ENCODE results near the gene HYOU1.

HYOU1 gene

DNA sequence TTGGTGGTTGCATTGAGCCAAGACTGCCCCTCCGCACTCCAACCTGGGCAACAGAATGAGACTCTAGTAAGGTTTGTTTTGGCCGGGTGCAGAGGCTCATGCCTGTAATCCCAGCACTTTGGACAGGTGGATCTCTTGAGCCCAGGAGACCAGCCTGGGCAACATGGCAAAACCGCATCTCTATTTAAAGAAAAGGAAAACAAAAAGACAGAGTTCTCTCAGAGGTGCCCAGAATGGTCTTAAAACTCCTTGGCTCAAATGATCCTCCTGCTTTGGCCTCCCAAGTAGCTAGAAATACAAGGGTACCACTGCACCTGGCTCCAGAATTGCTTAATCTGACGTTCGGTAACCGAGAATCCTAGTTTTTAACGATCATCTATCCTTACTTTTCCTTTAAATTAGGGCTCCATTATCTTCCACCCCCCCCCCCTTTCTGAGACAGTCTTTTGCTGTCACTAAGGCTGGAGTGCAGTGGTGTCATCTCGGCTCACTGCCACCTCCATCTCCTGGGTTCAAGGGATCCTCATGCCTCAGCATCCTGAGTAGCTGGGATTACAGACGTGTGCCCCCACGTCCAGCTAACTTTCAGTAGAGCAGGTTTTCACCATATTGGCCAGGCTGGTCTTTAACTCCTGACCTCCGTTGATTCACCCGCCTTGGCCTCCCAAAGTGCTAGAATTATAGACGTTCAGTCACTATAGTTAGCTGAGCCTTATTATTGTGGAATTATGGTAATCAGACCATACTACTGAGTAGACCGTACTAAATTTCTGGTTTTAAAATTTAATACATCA lies 40.6 kb downstream of the HYOU1 start:
- DNase-seq: no peak

DNA sequence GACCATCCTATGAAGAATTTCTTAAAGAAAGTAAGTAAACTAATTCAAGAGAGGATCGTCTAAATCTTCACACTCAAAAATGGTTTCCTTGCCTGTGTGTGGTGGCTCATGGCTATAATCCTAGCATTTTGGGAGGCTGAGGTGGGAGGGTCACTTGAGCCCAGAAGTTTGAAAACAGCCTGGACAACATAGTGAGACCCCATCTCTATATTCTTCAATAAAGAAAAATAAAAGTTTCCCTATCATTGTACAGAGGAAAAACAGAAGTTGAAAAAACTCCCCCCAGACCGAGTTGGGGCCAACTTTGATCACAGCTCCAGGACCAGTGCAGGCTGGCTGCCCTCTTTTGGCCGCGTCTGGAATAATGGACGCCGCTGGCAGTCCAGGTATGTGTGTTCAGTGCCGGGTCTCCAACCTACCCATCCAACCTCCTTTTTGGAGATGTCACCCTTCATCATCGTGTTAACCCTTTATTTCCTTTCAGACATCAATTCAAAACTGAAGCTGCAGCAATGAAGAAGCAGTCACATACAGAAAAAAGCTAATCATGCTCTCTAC lies 41.9 kb downstream of the HYOU1 start:
- no peak for DNase-seq

DNA sequence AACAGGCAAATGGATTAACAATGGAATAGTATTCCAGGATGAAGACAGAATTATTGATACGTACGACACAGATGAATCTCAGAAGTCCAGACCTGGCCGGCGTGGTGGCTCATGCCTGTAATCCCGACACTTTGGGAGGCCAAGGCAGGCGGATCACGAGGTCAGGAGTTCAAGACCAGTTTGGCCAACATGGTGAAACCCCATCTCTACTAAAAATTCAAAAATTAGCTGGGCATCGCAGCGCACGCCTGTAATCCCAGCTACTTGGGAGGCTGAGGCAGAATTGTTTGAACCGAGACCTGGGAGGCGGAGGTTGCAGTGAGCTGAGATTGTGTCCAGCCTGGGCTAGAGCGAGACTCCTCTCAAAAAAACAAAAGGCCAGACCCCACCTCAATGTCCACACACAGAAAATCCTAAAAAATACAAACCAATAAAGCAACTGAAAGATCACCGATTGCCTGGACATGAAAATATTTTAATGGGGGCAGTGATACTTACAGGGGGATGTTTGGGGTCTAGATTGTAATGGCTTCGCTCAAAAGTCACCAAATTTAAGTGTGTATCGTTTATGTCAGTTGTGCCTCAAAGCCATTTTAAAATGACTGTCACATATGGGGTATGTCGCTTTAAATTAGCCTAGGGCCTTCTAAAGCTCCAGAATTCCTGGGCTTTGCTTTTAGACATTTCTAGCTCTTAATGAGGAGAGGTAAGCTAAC lies 42.6 kb downstream of the HYOU1 start:
- no peak for DNase-seq

DNA sequence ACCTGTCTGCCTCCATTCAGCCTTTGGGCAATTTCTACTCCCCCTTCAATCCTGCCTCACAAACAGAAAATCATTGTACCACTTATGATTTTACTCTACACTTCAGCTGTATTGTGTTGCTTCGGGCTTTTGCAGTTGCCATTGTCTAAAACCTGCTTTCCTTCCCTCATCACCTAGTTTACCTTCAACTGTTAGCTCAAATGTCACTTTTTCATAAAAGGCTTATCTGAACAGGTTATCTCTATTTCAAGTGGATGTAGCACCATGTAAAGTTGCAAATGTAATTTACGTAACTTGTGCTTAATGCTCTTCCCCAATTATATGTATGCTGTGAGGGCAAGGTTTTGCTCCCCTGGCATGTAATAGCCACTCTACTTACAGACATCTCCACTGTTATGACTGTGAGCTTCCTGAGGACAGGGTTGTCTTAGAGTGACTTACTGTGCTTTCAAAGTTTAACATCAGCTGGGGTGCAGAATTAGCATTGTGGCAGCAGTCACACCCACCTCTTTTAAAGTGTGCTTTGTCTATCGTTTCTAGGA lies 44.3 kb downstream of the HYOU1 start:
- DNase-seq: no peak

DNA sequence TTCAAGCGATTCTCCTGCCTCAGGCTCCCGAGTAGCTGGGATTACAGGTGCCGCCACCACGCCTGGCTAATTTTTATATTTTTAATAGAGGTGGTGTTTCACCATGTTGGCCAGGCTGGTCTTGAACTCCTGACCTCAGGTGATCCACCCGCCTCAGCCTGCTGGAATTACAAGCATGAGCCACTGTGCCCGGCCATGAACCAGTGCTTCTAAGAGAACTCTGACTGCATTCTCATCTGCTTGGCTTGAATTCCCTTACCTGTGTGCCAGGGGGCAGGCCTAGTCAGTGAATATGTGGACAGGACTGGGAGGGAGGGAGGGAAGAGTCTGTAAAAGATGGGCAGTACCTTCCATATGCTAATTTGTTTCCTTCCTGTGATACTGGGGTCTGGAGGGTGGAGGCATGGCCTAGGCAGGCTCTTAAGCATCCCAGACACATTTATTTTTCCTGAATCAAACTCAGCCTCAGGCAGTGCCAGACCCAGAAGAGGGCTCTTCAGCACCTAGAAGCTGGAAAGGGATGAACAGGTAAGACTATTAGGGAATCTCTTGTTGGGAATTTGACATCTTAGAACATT lies 45.4 kb downstream of the HYOU1 start:
- DNase-seq: no peak

DNA sequence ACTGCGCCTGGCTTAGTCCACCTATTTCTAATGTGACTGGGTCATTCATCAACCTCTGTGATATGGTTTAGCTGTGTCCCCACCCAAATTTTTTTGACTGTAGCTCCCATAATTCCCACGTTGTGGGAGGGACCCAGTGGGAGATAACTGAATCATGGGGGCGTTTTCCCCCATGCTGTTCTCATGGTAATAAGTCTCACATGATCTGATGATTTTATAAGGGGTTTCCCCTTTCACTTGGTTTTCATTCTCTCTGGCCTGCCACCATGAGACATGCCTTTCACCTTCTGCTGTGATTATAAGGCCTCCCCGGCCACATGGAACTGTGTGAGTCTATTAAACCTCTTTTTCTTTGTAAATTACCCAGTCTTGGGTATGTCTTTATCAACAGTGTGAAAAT lies 50.3 kb downstream of the HYOU1 start:
- no peak for DNase-seq

DNA sequence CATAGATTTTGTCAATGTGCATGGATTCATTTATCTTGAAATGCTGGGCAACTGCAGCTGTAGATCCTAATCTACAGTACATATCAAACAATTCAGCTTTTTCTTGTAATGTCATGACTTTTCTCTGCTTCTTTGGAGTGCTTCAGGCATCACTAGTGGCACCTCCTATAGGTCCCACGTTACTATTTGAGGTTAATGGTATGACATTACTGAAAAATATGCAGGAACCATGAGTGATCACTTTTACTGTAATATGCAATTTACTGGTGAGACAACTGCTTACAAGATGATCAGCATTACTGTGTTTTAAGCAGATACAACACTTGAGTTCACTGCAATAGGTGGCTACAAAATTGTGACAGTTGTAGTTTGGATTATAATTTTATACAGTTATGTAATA lies 56.1 kb downstream of the HYOU1 start:
- no peak for DNase-seq

DNA sequence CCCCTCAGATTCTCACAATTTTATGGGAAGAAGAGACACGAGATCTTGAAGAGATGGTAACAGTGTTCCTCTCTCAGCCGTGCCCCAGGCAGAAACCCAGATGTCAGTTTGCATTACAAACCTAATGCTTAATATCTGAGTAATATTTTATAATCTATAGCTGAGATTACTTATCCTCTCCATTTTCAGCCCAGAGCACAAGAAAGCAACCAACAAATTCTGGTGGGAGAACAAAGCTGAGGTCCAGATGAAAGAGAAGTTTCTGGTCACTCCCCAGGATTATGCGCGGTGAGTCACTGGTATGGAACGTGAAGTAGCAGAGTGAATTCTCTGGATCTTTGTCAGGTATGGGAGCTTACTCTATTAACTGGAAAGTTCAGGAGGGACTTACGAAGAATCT lies 58.2 kb downstream of the HYOU1 start:
- no peak for DNase-seq

DNA sequence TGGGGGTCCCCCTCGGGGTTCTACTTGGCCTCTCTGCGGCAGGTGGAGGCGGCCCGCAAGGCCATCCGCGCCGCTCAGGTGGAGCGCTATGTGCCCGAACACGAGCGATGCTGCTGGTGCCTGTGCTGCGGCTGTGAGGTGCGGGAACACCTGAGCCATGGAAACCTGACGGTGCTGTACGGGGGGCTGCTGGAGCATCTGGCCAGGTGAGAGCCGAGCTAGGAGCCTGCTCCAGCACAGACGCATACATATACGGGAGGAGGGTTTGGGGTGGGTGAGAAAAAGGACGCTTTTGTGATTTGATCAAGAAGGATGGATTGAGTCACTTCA lies 58.7 kb downstream of the HYOU1 start:
- DNase-seq: no peak

DNA sequence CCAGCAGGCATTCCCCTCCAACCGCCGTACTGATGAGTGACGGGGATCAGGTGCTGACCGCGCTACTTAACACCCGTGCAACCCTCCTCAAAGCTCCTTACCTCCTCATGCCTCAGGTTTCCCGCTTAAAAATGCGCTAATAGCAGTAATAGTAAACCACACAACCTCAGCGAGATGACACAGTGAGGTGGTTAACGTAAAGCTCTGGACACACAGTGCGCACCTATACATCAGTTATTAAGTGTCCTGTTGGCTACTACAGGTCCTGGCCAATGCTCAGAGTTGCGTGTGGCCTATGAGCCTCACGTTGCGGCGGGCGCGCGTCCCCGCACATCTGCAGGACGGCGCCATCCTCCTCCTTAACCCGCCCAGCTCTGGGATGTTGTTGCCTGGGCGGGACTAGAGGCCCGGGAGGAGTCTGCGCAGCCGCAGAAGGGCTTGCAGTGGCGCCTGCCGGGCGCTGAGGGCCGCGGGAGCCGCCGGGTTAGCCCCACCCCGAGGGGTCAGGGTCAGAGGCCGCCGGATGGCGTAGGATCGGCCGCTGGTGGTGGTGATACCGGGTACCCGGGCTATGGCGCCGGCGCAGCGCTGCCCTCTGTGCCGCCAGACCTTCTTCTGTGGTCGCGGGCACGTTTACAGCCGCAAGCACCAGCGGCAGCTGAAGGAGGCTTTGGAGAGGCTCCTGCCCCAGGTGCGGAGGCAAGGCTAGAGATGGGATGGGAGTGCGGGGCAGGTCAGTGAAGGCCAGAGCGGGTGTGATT lies 59.2 kb downstream of the HYOU1 start, which contains the start of gene CENATAC:
CENATAC (plus strand) TSS at position 512 of the 761 bp plus-strand sequence; CDS start at position 572, 60 bp downstream.
- DNase-seq: peak; percentile 87

DNA sequence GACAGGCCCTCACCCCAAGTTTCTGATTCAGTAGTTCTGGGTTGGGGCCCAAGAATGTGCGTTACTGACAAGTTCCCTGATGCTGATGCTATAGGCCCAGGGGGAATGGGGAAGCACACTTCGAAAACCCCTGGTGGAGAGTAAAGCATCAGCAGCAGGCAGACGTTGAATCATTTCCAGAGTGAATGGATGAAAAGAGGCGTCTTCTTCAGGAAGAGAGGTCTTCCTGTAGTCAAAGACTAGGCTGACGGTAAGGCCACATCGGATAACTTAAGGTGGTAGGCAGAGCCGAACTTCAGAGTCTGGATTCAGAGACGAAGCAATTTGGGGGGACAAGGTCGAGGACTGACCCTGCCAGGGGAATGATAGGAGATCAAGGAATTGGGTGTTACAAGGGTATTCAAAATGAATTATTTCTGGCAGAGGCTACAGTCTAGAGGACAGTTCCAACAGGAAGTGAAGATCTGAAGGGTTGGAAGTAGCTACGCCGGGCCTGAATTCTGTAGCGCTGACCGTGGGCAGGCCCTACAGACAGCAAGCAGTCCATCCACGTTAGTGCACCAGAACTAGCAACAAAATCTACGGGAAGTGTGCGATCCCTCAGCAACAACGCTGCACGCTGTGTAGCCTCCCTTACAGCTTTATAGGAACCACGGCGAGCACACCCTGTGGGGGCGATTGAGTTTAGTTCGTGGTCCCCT lies 59.9 kb downstream of the HYOU1 start:
- no peak for DNase-seq
